NCI-H2029 treated with DMSO at 0.1 percent for 48 hours (cell line): ENCODE data around the gene RASL11A.
"Not testable (repeated sequence)": the region's sequence is repeated elsewhere in the genome, so short reads cannot be mapped to it uniquely, and the experiment has no call there.

Experiments
- DNase-seq: peaks from one replicate; lab custom pipeline; 2025; lab: John Stamatoyannopoulos, UW

The RASL11A gene

GRCh38 chr13:27300941-27301586, 30.4 kb downstream of the RASL11A start:
- DNase-seq = no peak

GRCh38 chr13:27302643-27303262, 32.1 kb downstream of the RASL11A start:
- DNase-seq = no peak

GRCh38 chr13:27304099-27304498, 33.5 kb downstream of the RASL11A start:
- DNase-seq = no peak

GRCh38 chr13:27304611-27305010, 34.0 kb downstream of the RASL11A start:
- DNase-seq = no peak

- DNase-seq = no peak
Observed at GRCh38 chr13:27306364-27306763, 35.7 kb downstream of the RASL11A start.

- no peak for DNase-seq
Observed at GRCh38 chr13:27308941-27309340, 38.3 kb downstream of the RASL11A start.

- DNase-seq = no peak
Observed at GRCh38 chr13:27309401-27309958, 38.9 kb downstream of the RASL11A start.

GRCh38 chr13:27309967-27310598, 39.5 kb downstream of the RASL11A start:
- no peak for DNase-seq

GRCh38 chr13:27310946-27311345, 40.3 kb downstream of the RASL11A start:
- DNase-seq = no peak

GRCh38 chr13:27311518-27312210, 41.0 kb downstream of the RASL11A start:
- DNase-seq = no peak

GRCh38 chr13:27313770-27314169, 43.1 kb downstream of the RASL11A start:
- DNase-seq = no peak

GRCh38 chr13:27319404-27319803, 48.8 kb downstream of the RASL11A start:
- no peak for DNase-seq

GRCh38 chr13:27321468-27322431, 51.1 kb downstream of the RASL11A start:
- no peak for DNase-seq

- DNase-seq = not testable (repeated sequence)
Observed at GRCh38 chr13:27322443-27322842, 51.8 kb downstream of the RASL11A start.
